GM10266 (cell line): Measurements from ENCODE around the gene MIS18A.

Source experiments
- DNase-seq: peaks from one replicate; pipeline ENCODE4 v3.0.0; 2012; ENCODE audit errors: extremely low spot score
- CTCF ChIP-seq: IDR thresholded peaks from 2 replicates; pipeline ENCODE4 v1.5.1; 2012; ENCODE audit warnings: mild to moderate bottlenecking, low read depth; ENCODE audit not compliant: control insufficient read depth, insufficient read depth; ENCODE audit errors: missing control alignments

Gene MIS18A

GRCh38 chr21:32304998-32305397 lies 26.1 kb upstream of the MIS18A start:
- TF ChIP-seq CTCF = no peak
- no peak for DNase-seq

- no peak for TF ChIP-seq CTCF
- DNase-seq = no peak
Measured at GRCh38 chr21:32303385-32303784, 24.5 kb upstream of the MIS18A start.

- no peak for DNase-seq
- no peak for TF ChIP-seq CTCF
Measured at GRCh38 chr21:32302560-32302959, 23.7 kb upstream of the MIS18A start.

GRCh38 chr21:32301596-32301995 lies 22.7 kb upstream of the MIS18A start:
- no peak for TF ChIP-seq CTCF
- no peak for DNase-seq

GRCh38 chr21:32300117-32300681 lies 21.4 kb upstream of the MIS18A start:
- no peak for DNase-seq
- no peak for TF ChIP-seq CTCF

GRCh38 chr21:32299695-32300094 lies 20.8 kb upstream of the MIS18A start:
- no peak for DNase-seq
- no peak for TF ChIP-seq CTCF

GRCh38 chr21:32298658-32299081 lies 19.8 kb upstream of the MIS18A start, which contains the start of gene MRAP:
Gene MRAP (plus strand): TSS chr21:32298855. CDS start chr21:32298972, 117 bp downstream.
- DNase-seq = no peak
- TF ChIP-seq CTCF = no peak
